H1 (cell line): ENCODE data around the gene ALPL. TPM values are rescaled to one million over a fixed set of nuclear protein-coding genes. Genes with fewer than 3 reads are reported as not detected.

Source experiments
- CTCF ChIA-PET: fragments of 300-600 bp; sonication (Branson Sonifier 250); formaldehyde crosslinking; loops from one replicate; lab custom pipeline; 2021; ENCODE audit not compliant: partially characterized antibody; lab: Charles Lee
- POLR2A ChIA-PET: fragments of 300-600 bp; sonication (Branson Sonifier 250); formaldehyde crosslinking; loops from one replicate; lab custom pipeline; 2021; ENCODE audit warnings: inconsistent platforms; ENCODE audit not compliant: partially characterized antibody; lab: Charles Lee
- DNase-seq, 2 experiments: peaks; one replicate each; pipeline versions ENCODE4 v3.0.0 to v3.0.0-alpha.2; 2010 to 2022; ENCODE audit warnings: low spot score in 2 of 2, low read depth in 1 of 2, mixed read lengths in 1 of 2
- FAIRE-seq: peaks from 2 replicates; lab custom pipeline; 2011; peaks lifted over from hg19 to GRCh38; lab: Jason Lieb, UNC
- H2AFZ ChIP-seq: 2 replicates; pipeline ENCODE4 v1.8.1; 2012; ENCODE audit warnings: low read length, inconsistent platforms
- H2AK5ac ChIP-seq: 2 replicates; pipeline ENCODE4 v1.6.1; 2013; ENCODE audit warnings: low read depth, low read length
- H2BK120ac ChIP-seq: replicated peaks from 2 replicates; pipeline ENCODE3; 2013; ENCODE audit warnings: low read depth, low read length, inconsistent platforms
- H2BK12ac ChIP-seq: 2 replicates; pipeline ENCODE4 v1.6.1; 2013; ENCODE audit warnings: low read depth, low read length
- H2BK15ac ChIP-seq: 2 replicates; pipeline ENCODE4 v1.6.1; 2013; ENCODE audit warnings: low read length
- H2BK20ac ChIP-seq: 2 replicates; pipeline ENCODE4 v1.6.1; 2013; ENCODE audit warnings: low read length
- H2BK5ac ChIP-seq: 2 replicates; pipeline ENCODE4 v1.6.1; 2013; ENCODE audit warnings: low read depth, low read length
- H3K14ac ChIP-seq: 2 replicates; pipeline ENCODE4 v1.6.1; 2013; ENCODE audit warnings: inconsistent platforms; ENCODE audit not compliant: insufficient read length
- H3K18ac ChIP-seq: 2 replicates; pipeline ENCODE4 v1.6.1; 2013; ENCODE audit warnings: low read length; ENCODE audit errors: extremely low read depth
- H3K23ac ChIP-seq: 2 replicates; pipeline ENCODE4 v1.6.1; 2013; ENCODE audit warnings: inconsistent platforms; ENCODE audit not compliant: insufficient read length
- H3K23me2 ChIP-seq: 2 replicates; pipeline ENCODE4 v1.6.1; 2013; ENCODE audit warnings: low read depth, low read length
- H3K27ac ChIP-seq: 2 replicates; pipeline ENCODE4 v1.6.1; 2011; ENCODE audit warnings: low read depth, low read length, inconsistent platforms
- H3K27me3 ChIP-seq, 4 experiments: replicated peaks in 1 of 4; 1 replicate in 1 of 4; 2 replicates in 3 of 4; pipeline versions ENCODE4 v1.6.1 to v1.8.1; 2011 to 2013; ENCODE audit warnings: low read length in 3 of 4, mild to moderate bottlenecking in 3 of 4, inconsistent platforms in 2 of 4, mixed read lengths in 2 of 4, moderate library complexity in 1 of 4; ENCODE audit not compliant: control insufficient read depth in 3 of 4, insufficient read depth in 3 of 4; ENCODE audit errors: extremely low read depth in 1 of 4
- H3K36me3 ChIP-seq, 4 experiments: 2 replicates each; pipeline versions ENCODE4 v1.6.1 to v1.8.1; 2011 to 2013; ENCODE audit warnings: mild to moderate bottlenecking in 4 of 4, low read length in 3 of 4, moderate library complexity in 2 of 4, control low read depth in 1 of 4, inconsistent platforms in 1 of 4; ENCODE audit not compliant: insufficient read depth in 4 of 4, control insufficient read depth in 2 of 4
- H3K4ac ChIP-seq: replicated peaks from 2 replicates; pipeline ENCODE3; 2013; ENCODE audit warnings: low read length, low read depth, mixed read lengths, inconsistent platforms; ENCODE audit not compliant: insufficient read length
- H3K4me1 ChIP-seq, 4 experiments: replicated peaks in 1 of 4; 1 replicate in 1 of 4; 2 replicates in 3 of 4; pipeline versions ENCODE4 v1.6.1 to v1.8.1; 2011 to 2013; ENCODE audit warnings: low read length in 3 of 4, inconsistent platforms in 2 of 4, mixed read lengths in 1 of 4; ENCODE audit not compliant: insufficient read depth in 4 of 4, control insufficient read depth in 3 of 4
- H3K4me2 ChIP-seq, 2 experiments: 2 replicates each; pipeline versions ENCODE4 v1.6.1 to v1.8.1; 2011 to 2013; ENCODE audit warnings: low read depth in 2 of 2, low read length in 2 of 2, control low read depth in 1 of 2, inconsistent platforms in 1 of 2, mild to moderate bottlenecking in 1 of 2; ENCODE audit not compliant: insufficient read depth in 1 of 2
- H3K4me3 ChIP-seq, 4 experiments: fragments of 200-600, 300-600 bp in 1 of 4; sonication (generic), shearing (Covaris generic), sonication (Bioruptor Twin) in 1 of 4; 2 replicates each; pipeline versions ENCODE4 v1.5.1 to v1.8.1; 2011 to 2016; ENCODE audit warnings: low read length in 4 of 4, low read depth in 3 of 4, control low read depth in 2 of 4, inconsistent platforms in 2 of 4, mild to moderate bottlenecking in 2 of 4, mixed read lengths in 1 of 4, moderate library complexity in 1 of 4; ENCODE audit not compliant: insufficient read depth in 2 of 4; ENCODE audit errors: extremely low read depth in 1 of 4
- H3K56ac ChIP-seq: replicated peaks from 2 replicates; pipeline ENCODE3; 2013; ENCODE audit warnings: low read depth, mild to moderate bottlenecking, mixed read lengths, low read length, inconsistent platforms; ENCODE audit not compliant: insufficient read length
- H3K79me1 ChIP-seq: 2 replicates; pipeline ENCODE4 v1.6.1; 2013; ENCODE audit warnings: low read depth, low read length, control low read depth
- H3K79me2 ChIP-seq, 2 experiments: 2 replicates each; pipeline versions ENCODE4 v1.6.1 to v1.8.1; 2012 to 2013; ENCODE audit warnings: low read length in 2 of 2, mild to moderate bottlenecking in 2 of 2, inconsistent platforms in 1 of 2; ENCODE audit not compliant: insufficient read depth in 2 of 2, control insufficient read depth in 1 of 2
- H3K9ac ChIP-seq, 4 experiments: replicated peaks in 1 of 4; 1 replicate in 1 of 4; 2 replicates in 3 of 4; pipeline versions ENCODE4 v1.6.1 to v1.8.1; 2011 to 2013; ENCODE audit warnings: low read depth in 3 of 4, low read length in 3 of 4, control low read depth in 2 of 4, mild to moderate bottlenecking in 2 of 4, moderate library complexity in 2 of 4, inconsistent platforms in 1 of 4; ENCODE audit errors: extremely low read depth in 1 of 4
- H3K9me3 ChIP-seq, 2 experiments: 2 replicates each; pipeline versions ENCODE4 v1.6.1 to v1.8.1; 2012 to 2013; ENCODE audit warnings: mild to moderate bottlenecking in 2 of 2, moderate library complexity in 2 of 2, control low read depth in 1 of 2, inconsistent platforms in 1 of 2, low read depth in 1 of 2, low read length in 1 of 2, mixed read lengths in 1 of 2; ENCODE audit not compliant: insufficient read depth in 2 of 2
- H4K20me1 ChIP-seq, 2 experiments: replicated peaks in 1 of 2; 2 replicates each; pipeline versions ENCODE3 to v1.8.1; 2011 to 2013; ENCODE audit warnings: inconsistent platforms in 2 of 2, low read length in 2 of 2, mild to moderate bottlenecking in 1 of 2; ENCODE audit not compliant: insufficient read depth in 2 of 2, control insufficient read depth in 1 of 2
- H4K5ac ChIP-seq: 2 replicates; pipeline ENCODE4 v1.6.1; 2013; ENCODE audit warnings: low read length, low read depth, mixed read lengths, inconsistent platforms; ENCODE audit not compliant: insufficient read length
- H4K8ac ChIP-seq: 2 replicates; pipeline ENCODE4 v1.8.0; 2013; ENCODE audit warnings: mild to moderate bottlenecking, moderate library complexity, low read length, inconsistent platforms; ENCODE audit not compliant: insufficient read depth; ENCODE audit errors: extremely low read depth
- H4K91ac ChIP-seq: replicated peaks from 2 replicates; pipeline ENCODE3; 2013; ENCODE audit warnings: low read length, mixed read lengths, inconsistent platforms; ENCODE audit not compliant: insufficient read length
- KDM1A ChIP-seq: fragments of 200-600, 300-600 bp; sonication (generic); IDR thresholded peaks from 2 replicates; pipeline ENCODE4 v1.7.1; 2016; ENCODE audit warnings: mild to moderate bottlenecking, low read length, borderline replicate concordance
- WGBS, 2 experiments: shearing (Covaris generic) in 1 of 2; methylation state at CpG; one replicate each; pipeline versions ENCODE4 v1.1.6 to v1.1.7; 2013 to 2015; ENCODE audit warnings: low lambda C conversion rate in 2 of 2, mixed read lengths in 2 of 2, inconsistent platforms in 1 of 2, low coverage in 1 of 2, missing lambda C conversion rate in 1 of 2; ENCODE audit not compliant: insufficient replicate concordance in 2 of 2, insufficient coverage in 1 of 2, insufficient read length in 1 of 2; ENCODE audit errors: extremely low coverage in 1 of 2, missing lambda C conversion rate in 1 of 2; 5-methylcytosine and 5-hydroxymethylcytosine counted together
- polyA plus RNA-seq, 7 experiments: library from polyadenylated mRNA; depleted of rRNA in 3 of 7; stranded (reverse) in 5 of 7; unstranded in 2 of 7; fragments of >200 nt in 5 of 7; fragments of 200-250 nt in 2 of 7; gene quantifications; 1 replicate in 5 of 7; 2 replicates in 1 of 7; 4 replicates in 1 of 7; pipeline versions ENCODE4 v1.2.1 to v1.2.3, GENCODE V29; 2011 to 2013; ENCODE audit warnings: missing spikeins in 2 of 7, mixed read lengths in 2 of 7
- total RNA-seq: library from RNA; stranded (reverse); fragmentation: NEBNext Ultra II Directional; extraction: Animal tissue kit (Norgen Biotek cat#: 25700); gene quantifications from 2 replicates; pipeline ENCODE4 v1.2.1, GENCODE V29; 2021
- TF ChIP-seq, protein P1 (sequence below), 3 experiments: IDR thresholded peaks; 1 replicate in 2 of 3; 2 replicates in 1 of 3; pipeline versions ENCODE4 v1.5.1 to v1.6.1; 2011; ENCODE audit warnings: low read length in 3 of 3, mild to moderate bottlenecking in 3 of 3, inconsistent platforms in 2 of 3, low read depth in 1 of 3, moderate library complexity in 1 of 3; ENCODE audit not compliant: insufficient read depth in 1 of 3; ENCODE audit errors: control extremely low read depth in 1 of 3

The ALPL gene
- total and polyA plus RNA-seq, 2 of the 8 experiments (the other 6 are each of a cell fraction or from before 2014, with no cell fraction given) = 175 to 362 TPM

GRCh38 chr1:21517660-21518480, 8.6 kb downstream of the ALPL start:
- no peak overlapping the region for H2AFZ ChIP-seq
- ChIA-PET POLR2A (interaction anchor here (0.7 to 1.5 kb wide), 3 partner anchors 8 to 245 kb away, joined by 3 to 6 read pairs (median 3); no protein-coding TSS in a partner anchor), CTCF (interaction anchor here (1.0 to 26.3 kb wide), 10 partner anchors 9 to 300 kb away, joined by 3 to 372 read pairs (median 4); no protein-coding TSS in a partner anchor)
- no peaks in the 10 kb centered on the region for H3K27me3 ChIP-seq
- no peak overlapping the region for H4K5ac ChIP-seq
- H3K4me3 ChIP-seq = no peak overlapping the region
- H4K91ac ChIP-seq = no peak overlapping the region
- no peak for FAIRE-seq
- H3K18ac ChIP-seq = no peak overlapping the region
- no peak overlapping the region for H2BK12ac ChIP-seq
- H3K23ac ChIP-seq = no peak overlapping the region
- H3K36me3 ChIP-seq = no peaks in the 10 kb centered on the region
- H3K23me2 ChIP-seq = no peaks in the 10 kb centered on the region
- H2AK5ac ChIP-seq = no peak overlapping the region
- H3K79me2 ChIP-seq = peaks cover 10 to 72% of the 10 kb centered on the region in 2 experiments
- WGBS, 2 experiments = 85% methylated on average over 13 of the region's 13 CpGs; no CpG with 5 or more reads in 1 of the 2 experiments
- H4K8ac ChIP-seq = no peak overlapping the region
- H3K79me1 ChIP-seq = peaks cover 5% of the 10 kb centered on the region; the same call in 1 of the 2 replicates
- peaks cover 14 to 22% (median 16%) of the 10 kb centered on the region in 4 experiments for H3K4me1 ChIP-seq
- no peak overlapping the region for H3K56ac ChIP-seq
- peak; percentile 31; the same call in 1 of the 2 replicates for TF ChIP-seq KDM1A
- TF ChIP-seq, protein P1, sequence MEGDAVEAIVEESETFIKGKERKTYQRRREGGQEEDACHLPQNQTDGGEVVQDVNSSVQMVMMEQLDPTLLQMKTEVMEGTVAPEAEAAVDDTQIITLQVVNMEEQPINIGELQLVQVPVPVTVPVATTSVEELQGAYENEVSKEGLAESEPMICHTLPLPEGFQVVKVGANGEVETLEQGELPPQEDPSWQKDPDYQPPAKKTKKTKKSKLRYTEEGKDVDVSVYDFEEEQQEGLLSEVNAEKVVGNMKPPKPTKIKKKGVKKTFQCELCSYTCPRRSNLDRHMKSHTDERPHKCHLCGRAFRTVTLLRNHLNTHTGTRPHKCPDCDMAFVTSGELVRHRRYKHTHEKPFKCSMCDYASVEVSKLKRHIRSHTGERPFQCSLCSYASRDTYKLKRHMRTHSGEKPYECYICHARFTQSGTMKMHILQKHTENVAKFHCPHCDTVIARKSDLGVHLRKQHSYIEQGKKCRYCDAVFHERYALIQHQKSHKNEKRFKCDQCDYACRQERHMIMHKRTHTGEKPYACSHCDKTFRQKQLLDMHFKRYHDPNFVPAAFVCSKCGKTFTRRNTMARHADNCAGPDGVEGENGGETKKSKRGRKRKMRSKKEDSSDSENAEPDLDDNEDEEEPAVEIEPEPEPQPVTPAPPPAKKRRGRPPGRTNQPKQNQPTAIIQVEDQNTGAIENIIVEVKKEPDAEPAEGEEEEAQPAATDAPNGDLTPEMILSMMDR (IDR thresholded peaks at IDR 0.05; ENCODE audit: control extremely low read depth in 1 of 3, insufficient read depth in 1 of 3, low read depth in 1 of 3, low read length in 3 of 3) = no peak
- TF ChIP-seq, all 59 proteins: peak for 1
- Histone ChIP-seq H3K4me2 (peak overlapping the region; percentile 26 to 35; a peak in 1 of 4 replicates), H3K27ac (no peak overlapping the region), H3K9ac (no peak overlapping the region), H3K9me3 (no peaks in the 10 kb centered on the region), H3K4ac (no peak overlapping the region), H2BK120ac (no peak overlapping the region), H2BK15ac (peak overlapping the region; percentile 67; the same call in 1 of the 2 replicates), H2BK20ac (no peak overlapping the region), H4K20me1 (peaks cover 12 to 36% of the 10 kb centered on the region in 2 experiments), H3K14ac (no peak overlapping the region), H2BK5ac (no peak overlapping the region)
- no peak for DNase-seq
